H1 (cell line): Measurements from ENCODE around the gene SGCD. TPM values are rescaled to one million over a fixed set of nuclear protein-coding genes. Genes with fewer than 3 reads are reported as not detected.

Source experiments
- CEBPB ChIP-seq: IDR thresholded peaks from 2 replicates; pipeline ENCODE4 v1.6.1; 2012; ENCODE audit warnings: low read depth, low read length
- CHD2 ChIP-seq: IDR thresholded peaks from 2 replicates; pipeline ENCODE4 v1.6.1; 2012; ENCODE audit warnings: low read length, improper control_type of control experiment
- polyA plus RNA-seq, 7 experiments: library from polyadenylated mRNA; depleted of rRNA in 3 of 7; stranded (reverse) in 5 of 7; unstranded in 2 of 7; fragments of >200 nt in 5 of 7; fragments of 200-250 nt in 2 of 7; gene quantifications; 1 replicate in 5 of 7; 2 replicates in 1 of 7; 4 replicates in 1 of 7; pipeline versions ENCODE4 v1.2.1 to v1.2.3, GENCODE V29; 2011 to 2013; ENCODE audit warnings: missing spikeins in 2 of 7, mixed read lengths in 2 of 7
- total RNA-seq: library from RNA; stranded (reverse); fragmentation: NEBNext Ultra II Directional; extraction: Animal tissue kit (Norgen Biotek cat#: 25700); gene quantifications from 2 replicates; pipeline ENCODE4 v1.2.1, GENCODE V29; 2021
- TF ChIP-seq, protein P1 (sequence below): fragments of 300-600 bp; sonication (generic); IDR thresholded peaks from 2 replicates; pipeline ENCODE4 v1.7.1; 2012; ENCODE audit warnings: low read length, moderate library complexity, mild to moderate bottlenecking, inconsistent platforms; ENCODE audit not compliant: insufficient replicate concordance

Gene SGCD
- total and polyA plus RNA-seq, 2 of the 8 experiments (the other 6 are each of a cell fraction or from before 2014, with no cell fraction given) = 0.04 to 0.08 TPM

GRCh38 chr5:156469636-156470035 is 142.7 kb downstream of the SGCD start (continued):
- TF ChIP-seq, protein P1, sequence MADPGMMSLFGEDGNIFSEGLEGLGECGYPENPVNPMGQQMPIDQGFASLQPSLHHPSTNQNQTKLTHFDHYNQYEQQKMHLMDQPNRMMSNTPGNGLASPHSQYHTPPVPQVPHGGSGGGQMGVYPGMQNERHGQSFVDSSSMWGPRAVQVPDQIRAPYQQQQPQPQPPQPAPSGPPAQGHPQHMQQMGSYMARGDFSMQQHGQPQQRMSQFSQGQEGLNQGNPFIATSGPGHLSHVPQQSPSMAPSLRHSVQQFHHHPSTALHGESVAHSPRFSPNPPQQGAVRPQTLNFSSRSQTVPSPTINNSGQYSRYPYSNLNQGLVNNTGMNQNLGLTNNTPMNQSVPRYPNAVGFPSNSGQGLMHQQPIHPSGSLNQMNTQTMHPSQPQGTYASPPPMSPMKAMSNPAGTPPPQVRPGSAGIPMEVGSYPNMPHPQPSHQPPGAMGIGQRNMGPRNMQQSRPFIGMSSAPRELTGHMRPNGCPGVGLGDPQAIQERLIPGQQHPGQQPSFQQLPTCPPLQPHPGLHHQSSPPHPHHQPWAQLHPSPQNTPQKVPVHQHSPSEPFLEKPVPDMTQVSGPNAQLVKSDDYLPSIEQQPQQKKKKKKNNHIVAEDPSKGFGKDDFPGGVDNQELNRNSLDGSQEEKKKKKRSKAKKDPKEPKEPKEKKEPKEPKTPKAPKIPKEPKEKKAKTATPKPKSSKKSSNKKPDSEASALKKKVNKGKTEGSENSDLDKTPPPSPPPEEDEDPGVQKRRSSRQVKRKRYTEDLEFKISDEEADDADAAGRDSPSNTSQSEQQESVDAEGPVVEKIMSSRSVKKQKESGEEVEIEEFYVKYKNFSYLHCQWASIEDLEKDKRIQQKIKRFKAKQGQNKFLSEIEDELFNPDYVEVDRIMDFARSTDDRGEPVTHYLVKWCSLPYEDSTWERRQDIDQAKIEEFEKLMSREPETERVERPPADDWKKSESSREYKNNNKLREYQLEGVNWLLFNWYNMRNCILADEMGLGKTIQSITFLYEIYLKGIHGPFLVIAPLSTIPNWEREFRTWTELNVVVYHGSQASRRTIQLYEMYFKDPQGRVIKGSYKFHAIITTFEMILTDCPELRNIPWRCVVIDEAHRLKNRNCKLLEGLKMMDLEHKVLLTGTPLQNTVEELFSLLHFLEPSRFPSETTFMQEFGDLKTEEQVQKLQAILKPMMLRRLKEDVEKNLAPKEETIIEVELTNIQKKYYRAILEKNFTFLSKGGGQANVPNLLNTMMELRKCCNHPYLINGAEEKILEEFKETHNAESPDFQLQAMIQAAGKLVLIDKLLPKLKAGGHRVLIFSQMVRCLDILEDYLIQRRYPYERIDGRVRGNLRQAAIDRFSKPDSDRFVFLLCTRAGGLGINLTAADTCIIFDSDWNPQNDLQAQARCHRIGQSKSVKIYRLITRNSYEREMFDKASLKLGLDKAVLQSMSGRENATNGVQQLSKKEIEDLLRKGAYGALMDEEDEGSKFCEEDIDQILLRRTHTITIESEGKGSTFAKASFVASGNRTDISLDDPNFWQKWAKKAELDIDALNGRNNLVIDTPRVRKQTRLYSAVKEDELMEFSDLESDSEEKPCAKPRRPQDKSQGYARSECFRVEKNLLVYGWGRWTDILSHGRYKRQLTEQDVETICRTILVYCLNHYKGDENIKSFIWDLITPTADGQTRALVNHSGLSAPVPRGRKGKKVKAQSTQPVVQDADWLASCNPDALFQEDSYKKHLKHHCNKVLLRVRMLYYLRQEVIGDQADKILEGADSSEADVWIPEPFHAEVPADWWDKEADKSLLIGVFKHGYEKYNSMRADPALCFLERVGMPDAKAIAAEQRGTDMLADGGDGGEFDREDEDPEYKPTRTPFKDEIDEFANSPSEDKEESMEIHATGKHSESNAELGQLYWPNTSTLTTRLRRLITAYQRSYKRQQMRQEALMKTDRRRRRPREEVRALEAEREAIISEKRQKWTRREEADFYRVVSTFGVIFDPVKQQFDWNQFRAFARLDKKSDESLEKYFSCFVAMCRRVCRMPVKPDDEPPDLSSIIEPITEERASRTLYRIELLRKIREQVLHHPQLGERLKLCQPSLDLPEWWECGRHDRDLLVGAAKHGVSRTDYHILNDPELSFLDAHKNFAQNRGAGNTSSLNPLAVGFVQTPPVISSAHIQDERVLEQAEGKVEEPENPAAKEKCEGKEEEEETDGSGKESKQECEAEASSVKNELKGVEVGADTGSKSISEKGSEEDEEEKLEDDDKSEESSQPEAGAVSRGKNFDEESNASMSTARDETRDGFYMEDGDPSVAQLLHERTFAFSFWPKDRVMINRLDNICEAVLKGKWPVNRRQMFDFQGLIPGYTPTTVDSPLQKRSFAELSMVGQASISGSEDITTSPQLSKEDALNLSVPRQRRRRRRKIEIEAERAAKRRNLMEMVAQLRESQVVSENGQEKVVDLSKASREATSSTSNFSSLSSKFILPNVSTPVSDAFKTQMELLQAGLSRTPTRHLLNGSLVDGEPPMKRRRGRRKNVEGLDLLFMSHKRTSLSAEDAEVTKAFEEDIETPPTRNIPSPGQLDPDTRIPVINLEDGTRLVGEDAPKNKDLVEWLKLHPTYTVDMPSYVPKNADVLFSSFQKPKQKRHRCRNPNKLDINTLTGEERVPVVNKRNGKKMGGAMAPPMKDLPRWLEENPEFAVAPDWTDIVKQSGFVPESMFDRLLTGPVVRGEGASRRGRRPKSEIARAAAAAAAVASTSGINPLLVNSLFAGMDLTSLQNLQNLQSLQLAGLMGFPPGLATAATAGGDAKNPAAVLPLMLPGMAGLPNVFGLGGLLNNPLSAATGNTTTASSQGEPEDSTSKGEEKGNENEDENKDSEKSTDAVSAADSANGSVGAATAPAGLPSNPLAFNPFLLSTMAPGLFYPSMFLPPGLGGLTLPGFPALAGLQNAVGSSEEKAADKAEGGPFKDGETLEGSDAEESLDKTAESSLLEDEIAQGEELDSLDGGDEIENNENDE = no peak
- no peak for TF ChIP-seq CHD2
- no peak for TF ChIP-seq CEBPB
